ENCODE data around the gene EYA3. TPM values are rescaled to one million over a fixed set of nuclear protein-coding genes. Genes with fewer than 3 reads are reported as not detected.

Gene EYA3
- total and polyA plus RNA-seq, 2 of the 8 experiments (the other 6 are each of a cell fraction or from before 2014, with no cell fraction given), result 15.0 to 33.9 TPM

DNA sequence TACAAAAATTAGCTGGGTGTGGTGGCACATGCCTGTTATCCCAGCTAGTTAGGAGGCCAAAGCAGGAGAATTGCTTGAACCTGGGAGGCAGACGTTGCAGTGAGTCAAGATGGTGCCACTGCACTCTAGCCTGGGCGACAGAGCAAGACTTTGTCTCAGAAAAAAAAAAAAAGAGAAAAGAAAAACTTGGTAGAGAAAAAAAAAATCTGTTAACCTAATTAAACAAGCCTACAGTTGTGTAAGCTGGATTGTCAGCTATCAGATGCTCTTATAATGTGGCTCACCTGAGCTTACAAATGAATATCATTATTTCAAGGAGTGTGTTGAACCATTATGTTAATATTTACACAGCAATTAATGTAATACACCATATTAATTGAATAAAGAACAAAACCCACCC is 26.4 kb upstream of the EYA3 start (continued):
- TF ChIP-seq, protein P1, sequence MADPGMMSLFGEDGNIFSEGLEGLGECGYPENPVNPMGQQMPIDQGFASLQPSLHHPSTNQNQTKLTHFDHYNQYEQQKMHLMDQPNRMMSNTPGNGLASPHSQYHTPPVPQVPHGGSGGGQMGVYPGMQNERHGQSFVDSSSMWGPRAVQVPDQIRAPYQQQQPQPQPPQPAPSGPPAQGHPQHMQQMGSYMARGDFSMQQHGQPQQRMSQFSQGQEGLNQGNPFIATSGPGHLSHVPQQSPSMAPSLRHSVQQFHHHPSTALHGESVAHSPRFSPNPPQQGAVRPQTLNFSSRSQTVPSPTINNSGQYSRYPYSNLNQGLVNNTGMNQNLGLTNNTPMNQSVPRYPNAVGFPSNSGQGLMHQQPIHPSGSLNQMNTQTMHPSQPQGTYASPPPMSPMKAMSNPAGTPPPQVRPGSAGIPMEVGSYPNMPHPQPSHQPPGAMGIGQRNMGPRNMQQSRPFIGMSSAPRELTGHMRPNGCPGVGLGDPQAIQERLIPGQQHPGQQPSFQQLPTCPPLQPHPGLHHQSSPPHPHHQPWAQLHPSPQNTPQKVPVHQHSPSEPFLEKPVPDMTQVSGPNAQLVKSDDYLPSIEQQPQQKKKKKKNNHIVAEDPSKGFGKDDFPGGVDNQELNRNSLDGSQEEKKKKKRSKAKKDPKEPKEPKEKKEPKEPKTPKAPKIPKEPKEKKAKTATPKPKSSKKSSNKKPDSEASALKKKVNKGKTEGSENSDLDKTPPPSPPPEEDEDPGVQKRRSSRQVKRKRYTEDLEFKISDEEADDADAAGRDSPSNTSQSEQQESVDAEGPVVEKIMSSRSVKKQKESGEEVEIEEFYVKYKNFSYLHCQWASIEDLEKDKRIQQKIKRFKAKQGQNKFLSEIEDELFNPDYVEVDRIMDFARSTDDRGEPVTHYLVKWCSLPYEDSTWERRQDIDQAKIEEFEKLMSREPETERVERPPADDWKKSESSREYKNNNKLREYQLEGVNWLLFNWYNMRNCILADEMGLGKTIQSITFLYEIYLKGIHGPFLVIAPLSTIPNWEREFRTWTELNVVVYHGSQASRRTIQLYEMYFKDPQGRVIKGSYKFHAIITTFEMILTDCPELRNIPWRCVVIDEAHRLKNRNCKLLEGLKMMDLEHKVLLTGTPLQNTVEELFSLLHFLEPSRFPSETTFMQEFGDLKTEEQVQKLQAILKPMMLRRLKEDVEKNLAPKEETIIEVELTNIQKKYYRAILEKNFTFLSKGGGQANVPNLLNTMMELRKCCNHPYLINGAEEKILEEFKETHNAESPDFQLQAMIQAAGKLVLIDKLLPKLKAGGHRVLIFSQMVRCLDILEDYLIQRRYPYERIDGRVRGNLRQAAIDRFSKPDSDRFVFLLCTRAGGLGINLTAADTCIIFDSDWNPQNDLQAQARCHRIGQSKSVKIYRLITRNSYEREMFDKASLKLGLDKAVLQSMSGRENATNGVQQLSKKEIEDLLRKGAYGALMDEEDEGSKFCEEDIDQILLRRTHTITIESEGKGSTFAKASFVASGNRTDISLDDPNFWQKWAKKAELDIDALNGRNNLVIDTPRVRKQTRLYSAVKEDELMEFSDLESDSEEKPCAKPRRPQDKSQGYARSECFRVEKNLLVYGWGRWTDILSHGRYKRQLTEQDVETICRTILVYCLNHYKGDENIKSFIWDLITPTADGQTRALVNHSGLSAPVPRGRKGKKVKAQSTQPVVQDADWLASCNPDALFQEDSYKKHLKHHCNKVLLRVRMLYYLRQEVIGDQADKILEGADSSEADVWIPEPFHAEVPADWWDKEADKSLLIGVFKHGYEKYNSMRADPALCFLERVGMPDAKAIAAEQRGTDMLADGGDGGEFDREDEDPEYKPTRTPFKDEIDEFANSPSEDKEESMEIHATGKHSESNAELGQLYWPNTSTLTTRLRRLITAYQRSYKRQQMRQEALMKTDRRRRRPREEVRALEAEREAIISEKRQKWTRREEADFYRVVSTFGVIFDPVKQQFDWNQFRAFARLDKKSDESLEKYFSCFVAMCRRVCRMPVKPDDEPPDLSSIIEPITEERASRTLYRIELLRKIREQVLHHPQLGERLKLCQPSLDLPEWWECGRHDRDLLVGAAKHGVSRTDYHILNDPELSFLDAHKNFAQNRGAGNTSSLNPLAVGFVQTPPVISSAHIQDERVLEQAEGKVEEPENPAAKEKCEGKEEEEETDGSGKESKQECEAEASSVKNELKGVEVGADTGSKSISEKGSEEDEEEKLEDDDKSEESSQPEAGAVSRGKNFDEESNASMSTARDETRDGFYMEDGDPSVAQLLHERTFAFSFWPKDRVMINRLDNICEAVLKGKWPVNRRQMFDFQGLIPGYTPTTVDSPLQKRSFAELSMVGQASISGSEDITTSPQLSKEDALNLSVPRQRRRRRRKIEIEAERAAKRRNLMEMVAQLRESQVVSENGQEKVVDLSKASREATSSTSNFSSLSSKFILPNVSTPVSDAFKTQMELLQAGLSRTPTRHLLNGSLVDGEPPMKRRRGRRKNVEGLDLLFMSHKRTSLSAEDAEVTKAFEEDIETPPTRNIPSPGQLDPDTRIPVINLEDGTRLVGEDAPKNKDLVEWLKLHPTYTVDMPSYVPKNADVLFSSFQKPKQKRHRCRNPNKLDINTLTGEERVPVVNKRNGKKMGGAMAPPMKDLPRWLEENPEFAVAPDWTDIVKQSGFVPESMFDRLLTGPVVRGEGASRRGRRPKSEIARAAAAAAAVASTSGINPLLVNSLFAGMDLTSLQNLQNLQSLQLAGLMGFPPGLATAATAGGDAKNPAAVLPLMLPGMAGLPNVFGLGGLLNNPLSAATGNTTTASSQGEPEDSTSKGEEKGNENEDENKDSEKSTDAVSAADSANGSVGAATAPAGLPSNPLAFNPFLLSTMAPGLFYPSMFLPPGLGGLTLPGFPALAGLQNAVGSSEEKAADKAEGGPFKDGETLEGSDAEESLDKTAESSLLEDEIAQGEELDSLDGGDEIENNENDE (IDR thresholded peaks at IDR 0.05; ENCODE audit: insufficient replicate concordance, low read length), result no peak

All from H1 (cell line).